ENCODE data around the gene DISP2.

DISP2 gene

GRCh38 chr15:40380636-40381035 is 22.6 kb downstream of the DISP2 start:
- H3K4me3 ChIP-seq (ENCODE audit: insufficient read depth in 1 of 2, low read depth in 1 of 2, low read length in 2 of 2), result no peak overlapping the region
- peak overlapping the region; percentile 19 for H2BK120ac ChIP-seq (ENCODE audit: low read depth, low read length)
- peaks cover 13% of the 10 kb centered on the region for H3K79me1 ChIP-seq (replicated peaks; ENCODE audit: low read length, poor library complexity, severe bottlenecking)
- 99% methylated on average over 10 of the region's 10 CpGs for WGBS
- H3K4ac ChIP-seq (ENCODE audit: low read depth in 1 of 2, low read length in 2 of 2), result no peak overlapping the region
- H2BK5ac ChIP-seq (ENCODE audit: low read depth, low read length, poor library complexity, severe bottlenecking), result no peak overlapping the region
- H3K14ac ChIP-seq (ENCODE audit: low read length in 2 of 2), result no peak overlapping the region
- no peak overlapping the region for H2AK5ac ChIP-seq (ENCODE audit: low read length, severe bottlenecking)
- H3K36me3 ChIP-seq (ENCODE audit: control insufficient read depth in 1 of 2, insufficient read depth in 2 of 2, low read depth in 1 of 2, low read length in 2 of 2), result peaks cover 0 to 7% of the 10 kb centered on the region in 2 experiments
- no peak overlapping the region for H2AFZ ChIP-seq (ENCODE audit: low read depth, low read length)
- no peaks in the 10 kb centered on the region for H3K27me3 ChIP-seq (ENCODE audit: control insufficient read depth in 1 of 2, insufficient read depth in 1 of 2, low read length in 2 of 2)
- no peak overlapping the region for H4K91ac ChIP-seq (ENCODE audit: low read length)
- H3K9ac ChIP-seq (ENCODE audit: low read length), result peak overlapping the region; percentile 40
- H3K9me3 ChIP-seq (ENCODE audit: control insufficient read depth, low read length), result no peaks in the 10 kb centered on the region
- H3K4me2 ChIP-seq (ENCODE audit: low read length, poor library complexity, severe bottlenecking), result no peak overlapping the region
- no peak for DNase-seq
- H3K27ac ChIP-seq (ENCODE audit: low read length, poor library complexity, severe bottlenecking), result no peak overlapping the region
- H3K4me1 ChIP-seq (ENCODE audit: control insufficient read depth, insufficient read depth, low read depth, low read length), result peaks cover 7% of the 10 kb centered on the region
- H2BK12ac ChIP-seq (ENCODE audit: low read length in 2 of 2), result no peak overlapping the region
- no peak overlapping the region for H2BK15ac ChIP-seq (ENCODE audit: low read depth, poor library complexity, severe bottlenecking)
- H4K8ac ChIP-seq (ENCODE audit: low read length), result no peak overlapping the region
- H3K18ac ChIP-seq (ENCODE audit: low read depth in 1 of 2, low read length in 2 of 2), result peak overlapping the region in 1 of 2 experiments; percentile 43
- no peak overlapping the region for H3K23ac ChIP-seq (ENCODE audit: low read length in 2 of 2)

GRCh38 chr15:40381818-40382529 is 24.0 kb downstream of the DISP2 start:
- H3K4me2 ChIP-seq (ENCODE audit: low read length, poor library complexity, severe bottlenecking), result no peak overlapping the region
- no peak overlapping the region for H2BK5ac ChIP-seq (ENCODE audit: low read depth, low read length, poor library complexity, severe bottlenecking)
- peaks cover 7% of the 10 kb centered on the region for H3K4me1 ChIP-seq (ENCODE audit: control insufficient read depth, insufficient read depth, low read depth, low read length)
- no peak overlapping the region for H3K27ac ChIP-seq (ENCODE audit: low read length, poor library complexity, severe bottlenecking)
- no peak overlapping the region for H3K4me3 ChIP-seq (ENCODE audit: insufficient read depth in 1 of 2, low read depth in 1 of 2, low read length in 2 of 2)
- H3K18ac ChIP-seq (ENCODE audit: low read depth in 1 of 2, low read length in 2 of 2), result peak overlapping the region in 1 of 2 experiments; percentile 91
- WGBS, result 95% methylated on average over 10 of the region's 11 CpGs
- peak overlapping the region in 1 of 2 experiments; percentile 89 for H2BK12ac ChIP-seq (ENCODE audit: low read length in 2 of 2)
- no peaks in the 10 kb centered on the region for H3K9me3 ChIP-seq (ENCODE audit: control insufficient read depth, low read length)
- DNase-seq, result no peak
- H2AK5ac ChIP-seq (ENCODE audit: low read length, severe bottlenecking), result no peak overlapping the region
- H3K36me3 ChIP-seq (ENCODE audit: control insufficient read depth in 1 of 2, insufficient read depth in 2 of 2, low read depth in 1 of 2, low read length in 2 of 2), result peaks cover 6 to 18% of the 10 kb centered on the region in 2 experiments
- H2BK120ac ChIP-seq (ENCODE audit: low read depth, low read length), result no peak overlapping the region
- H3K4ac ChIP-seq (ENCODE audit: low read depth in 1 of 2, low read length in 2 of 2), result no peak overlapping the region
- no peak overlapping the region for H4K91ac ChIP-seq (ENCODE audit: low read length)
- no peaks in the 10 kb centered on the region for H3K27me3 ChIP-seq (ENCODE audit: control insufficient read depth in 1 of 2, insufficient read depth in 1 of 2, low read length in 2 of 2)
- H3K14ac ChIP-seq (ENCODE audit: low read length in 2 of 2), result no peak overlapping the region
- peak overlapping the region; percentile 100 for H4K8ac ChIP-seq (ENCODE audit: low read length)
- H2AFZ ChIP-seq (ENCODE audit: low read depth, low read length), result peak overlapping the region; percentile 94
- H3K23ac ChIP-seq (ENCODE audit: low read length in 2 of 2), result no peak overlapping the region
- peaks cover 18% of the 10 kb centered on the region for H3K79me1 ChIP-seq (replicated peaks; ENCODE audit: low read length, poor library complexity, severe bottlenecking)
- no peak overlapping the region for H2BK15ac ChIP-seq (ENCODE audit: low read depth, poor library complexity, severe bottlenecking)
- peak overlapping the region; percentile 93 for H3K9ac ChIP-seq (ENCODE audit: low read length)

- Histone ChIP-seq H2BK12ac (ENCODE audit: low read length in 2 of 2) (peak within 1 kb of the TSS; percentile 65 to 89), H3K27me3 (ENCODE audit: control insufficient read depth in 1 of 2, insufficient read depth in 1 of 2, low read length in 2 of 2) (no peaks in the 10 kb centered on the region), H2BK15ac (ENCODE audit: low read depth, poor library complexity, severe bottlenecking) (peak within 1 kb of the TSS; percentile 69), H4K8ac (ENCODE audit: low read length) (peak within 1 kb of the TSS; percentile 100), H3K27ac (ENCODE audit: low read length, poor library complexity, severe bottlenecking) (peak within 1 kb of the TSS; percentile 34), H3K9ac (ENCODE audit: low read length) (peak within 1 kb of the TSS; percentile 93), H3K4me3 (ENCODE audit: insufficient read depth in 1 of 2, low read depth in 1 of 2, low read length in 2 of 2) (peak within 1 kb of the TSS; percentile 88 to 95), H3K4me2 (ENCODE audit: low read length, poor library complexity, severe bottlenecking) (peak within 1 kb of the TSS; percentile 86), H3K79me1 (replicated peaks; ENCODE audit: low read length, poor library complexity, severe bottlenecking) (peaks cover 23% of the 10 kb centered on the region), H3K18ac (ENCODE audit: low read depth in 1 of 2, low read length in 2 of 2) (peak within 1 kb of the TSS; percentile 75 to 91), H2BK120ac (ENCODE audit: low read depth, low read length) (no peak within 1 kb of the TSS), H3K14ac (ENCODE audit: low read length in 2 of 2) (peak within 1 kb of the TSS in 1 of 2 experiments; percentile 68), H3K23ac (ENCODE audit: low read length in 2 of 2) (no peak within 1 kb of the TSS), H3K4ac (ENCODE audit: low read depth in 1 of 2, low read length in 2 of 2) (peak within 1 kb of the TSS; percentile 57 to 73), H2AFZ (ENCODE audit: low read depth, low read length) (peak within 1 kb of the TSS; percentile 94), H2BK5ac (ENCODE audit: low read depth, low read length, poor library complexity, severe bottlenecking) (peak within 1 kb of the TSS; percentile 20), H3K4me1 (ENCODE audit: control insufficient read depth, insufficient read depth, low read depth, low read length) (peaks cover 7% of the 10 kb centered on the region), H4K91ac (ENCODE audit: low read length) (peak within 1 kb of the TSS; percentile 86), H3K9me3 (ENCODE audit: control insufficient read depth, low read length) (no peaks in the 10 kb centered on the region), H2AK5ac (ENCODE audit: low read length, severe bottlenecking) (no peak within 1 kb of the TSS), H3K36me3 (ENCODE audit: control insufficient read depth in 1 of 2, insufficient read depth in 2 of 2, low read depth in 1 of 2, low read length in 2 of 2) (peaks cover 13 to 26% of the 10 kb centered on the region in 2 experiments)
- WGBS, result 4% methylated on average over 51 of the region's 57 CpGs
- DNase-seq, result peak; percentile 95
Observed at GRCh38 chr15:40382580-40383456, 24.8 kb downstream of the DISP2 start, which contains the start of gene KNSTRN. Gene KNSTRN (plus strand): TSS chr15:40382721. CDS start chr15:40382836, 115 bp downstream.

- no peak for DNase-seq
- H2AFZ ChIP-seq (ENCODE audit: low read depth, low read length), result no peak overlapping the region
- H3K27me3 ChIP-seq (ENCODE audit: control insufficient read depth in 1 of 2, insufficient read depth in 1 of 2, low read length in 2 of 2), result no peaks in the 10 kb centered on the region
- no peak overlapping the region for H4K8ac ChIP-seq (ENCODE audit: low read length)
- H3K9ac ChIP-seq (ENCODE audit: low read length), result no peak overlapping the region
- H3K79me1 ChIP-seq (replicated peaks; ENCODE audit: low read length, poor library complexity, severe bottlenecking), result peaks cover 24% of the 10 kb centered on the region
- no peak overlapping the region for H3K27ac ChIP-seq (ENCODE audit: low read length, poor library complexity, severe bottlenecking)
- H2BK12ac ChIP-seq (ENCODE audit: low read length in 2 of 2), result no peak overlapping the region
- H2BK120ac ChIP-seq (ENCODE audit: low read depth, low read length), result no peak overlapping the region
- H4K91ac ChIP-seq (ENCODE audit: low read length), result no peak overlapping the region
- no peak overlapping the region for H3K23ac ChIP-seq (ENCODE audit: low read length in 2 of 2)
- no peak overlapping the region for H2BK15ac ChIP-seq (ENCODE audit: low read depth, poor library complexity, severe bottlenecking)
- no peak overlapping the region for H3K4me3 ChIP-seq (ENCODE audit: insufficient read depth in 1 of 2, low read depth in 1 of 2, low read length in 2 of 2)
- H3K9me3 ChIP-seq (ENCODE audit: control insufficient read depth, low read length), result no peaks in the 10 kb centered on the region
- no peak overlapping the region for H3K4me2 ChIP-seq (ENCODE audit: low read length, poor library complexity, severe bottlenecking)
- H3K36me3 ChIP-seq (ENCODE audit: control insufficient read depth in 1 of 2, insufficient read depth in 2 of 2, low read depth in 1 of 2, low read length in 2 of 2), result peaks cover 26 to 52% of the 10 kb centered on the region in 2 experiments
- H3K4me1 ChIP-seq (ENCODE audit: control insufficient read depth, insufficient read depth, low read depth, low read length), result peaks cover 5% of the 10 kb centered on the region
- H3K14ac ChIP-seq (ENCODE audit: low read length in 2 of 2), result no peak overlapping the region
- H2BK5ac ChIP-seq (ENCODE audit: low read depth, low read length, poor library complexity, severe bottlenecking), result no peak overlapping the region
- 98% methylated on average over 3 of the region's 3 CpGs for WGBS
- H3K4ac ChIP-seq (ENCODE audit: low read depth in 1 of 2, low read length in 2 of 2), result no peak overlapping the region
- no peak overlapping the region for H3K18ac ChIP-seq (ENCODE audit: low read depth in 1 of 2, low read length in 2 of 2)
- H2AK5ac ChIP-seq (ENCODE audit: low read length, severe bottlenecking), result no peak overlapping the region
Observed at GRCh38 chr15:40386480-40386879, 28.5 kb downstream of the DISP2 start.

Data from mesenchymal stem cell (in vitro differentiated cells and primary cell).